ENCODE results near the gene STK33.
A peak's percentile ranks its signal among the peaks of the same experiment; 100 is the strongest.

STK33 gene

GRCh38 chr11:8593935-8594909, at the start of gene STK33:
Gene STK33, minus strand, starts transcription at chr11:8594228. Its CDS starts 119,323 bp downstream, at chr11:8474905.
- DNase-seq = peak in 22 of 56 donors; percentile 2 to 61 (median 23)

GRCh38 chr11:8642196-8642841, 48.3 kb upstream of the STK33 start:
- DNase-seq = no peak

GRCh38 chr11:8641332-8641731, 47.3 kb upstream of the STK33 start:
- no peak for DNase-seq

- DNase-seq = no peak
Measured at GRCh38 chr11:8640267-8640906, 46.4 kb upstream of the STK33 start.

- no peak for DNase-seq
Measured at GRCh38 chr11:8639655-8640054, 45.6 kb upstream of the STK33 start.

- DNase-seq = peak in 1 of 56 donors; percentile 9
Measured at GRCh38 chr11:8638300-8638699, 44.3 kb upstream of the STK33 start.

- no peak for DNase-seq
Measured at GRCh38 chr11:8636127-8636526, 42.1 kb upstream of the STK33 start.

- no peak for DNase-seq
Measured at GRCh38 chr11:8634498-8634897, 40.5 kb upstream of the STK33 start.

GRCh38 chr11:8631395-8632118, 37.5 kb upstream of the STK33 start:
- no peak for DNase-seq

- DNase-seq = no peak
Measured at GRCh38 chr11:8624698-8625097, 30.7 kb upstream of the STK33 start.

- DNase-seq = no peak
Measured at GRCh38 chr11:8621147-8621546, 27.1 kb upstream of the STK33 start.

- DNase-seq = no peak
Measured at GRCh38 chr11:8617063-8617462, 23.0 kb upstream of the STK33 start.

- DNase-seq = no peak
Measured at GRCh38 chr11:8615291-8616032, 21.4 kb upstream of the STK33 start.

- DNase-seq = no peak
Measured at GRCh38 chr11:8614497-8614896, 20.5 kb upstream of the STK33 start.

GRCh38 chr11:8613036-8613435, 19.0 kb upstream of the STK33 start:
- DNase-seq = no peak

GRCh38 chr11:8612522-8612921, 18.5 kb upstream of the STK33 start:
- no peak for DNase-seq

GRCh38 chr11:8610532-8611116, 16.6 kb upstream of the STK33 start:
- peak in 38 of 56 donors; percentile 8 to 84 (median 36) for DNase-seq

- DNase-seq = no peak
Measured at GRCh38 chr11:8608652-8609051, 14.6 kb upstream of the STK33 start.

- DNase-seq = no peak
Measured at GRCh38 chr11:8605971-8606563, 12.0 kb upstream of the STK33 start.

Data from nucleus accumbens (tissue), 56 donors.